ENCODE data around the gene ANXA1. TPM values are rescaled to one million over a fixed set of nuclear protein-coding genes. Genes with fewer than 3 reads are reported as not detected.

Gene ANXA1, protein sequence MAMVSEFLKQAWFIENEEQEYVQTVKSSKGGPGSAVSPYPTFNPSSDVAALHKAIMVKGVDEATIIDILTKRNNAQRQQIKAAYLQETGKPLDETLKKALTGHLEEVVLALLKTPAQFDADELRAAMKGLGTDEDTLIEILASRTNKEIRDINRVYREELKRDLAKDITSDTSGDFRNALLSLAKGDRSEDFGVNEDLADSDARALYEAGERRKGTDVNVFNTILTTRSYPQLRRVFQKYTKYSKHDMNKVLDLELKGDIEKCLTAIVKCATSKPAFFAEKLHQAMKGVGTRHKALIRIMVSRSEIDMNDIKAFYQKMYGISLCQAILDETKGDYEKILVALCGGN
- total RNA-seq: 1,496 and 1,599 TPM in 2 replicates

GRCh38 chr9:73151653-73152542 lies at the start of gene ANXA1:
ANXA1 (plus strand) TSS chr9:73151865; CDS start chr9:73158536, 6,671 bp downstream.

Other genes starting within 250 kb of the ANXA1 start
- 46.2 and 87.7 TPM in 2 replicates for gene ALDH1A1, start 198.8 kb upstream of the ANXA1 start, total RNA-seq

Data from aortic smooth muscle cell (primary cell).